IPS-18a (cell line): ENCODE results near the gene SEMA3A.

ENCODE experiments used
- H3K27ac ChIP-seq: one replicate; pipeline ENCODE4 v1.5.1; 2013; ENCODE audit warnings: low read length
- H3K27me3 ChIP-seq: one replicate; pipeline ENCODE4 v1.6.1; 2013; ENCODE audit warnings: mild to moderate bottlenecking, low read length; ENCODE audit not compliant: control insufficient read depth, insufficient read depth
- H3K36me3 ChIP-seq: one replicate; pipeline ENCODE4 v1.6.1; 2013; ENCODE audit warnings: low read depth, low read length; ENCODE audit not compliant: control insufficient read depth
- H3K4me1 ChIP-seq: one replicate; pipeline ENCODE4 v1.6.1; 2013; ENCODE audit warnings: low read depth, low read length; ENCODE audit not compliant: control insufficient read depth
- H3K4me3 ChIP-seq: one replicate; pipeline ENCODE4 v1.5.1; 2013; ENCODE audit warnings: low read length
- H3K9ac ChIP-seq: one replicate; pipeline ENCODE4 v1.6.1; 2013; ENCODE audit warnings: mild to moderate bottlenecking, low read length, moderate library complexity
- H3K9me3 ChIP-seq: one replicate; pipeline ENCODE4 v1.6.1; 2013; ENCODE audit warnings: low read depth, low read length; ENCODE audit not compliant: control insufficient read depth

SEMA3A gene

DNA sequence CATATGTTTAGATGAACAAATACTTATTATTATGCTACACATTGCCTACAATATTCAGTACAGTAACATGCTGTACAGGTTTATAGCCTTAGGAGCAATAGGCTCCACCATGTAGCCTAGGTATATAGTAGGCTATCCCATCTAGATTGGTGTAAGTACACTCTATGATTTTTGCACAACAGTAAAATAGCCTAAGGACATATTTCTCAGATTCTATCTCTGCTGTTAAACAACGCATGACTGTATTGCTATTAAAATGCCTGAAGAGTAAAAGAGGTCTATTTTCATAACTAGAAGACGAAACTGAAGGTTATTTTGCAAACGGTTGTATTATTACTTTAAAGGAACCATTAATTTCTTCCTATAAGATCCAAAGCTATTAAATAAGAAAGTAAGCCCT lies 88.3 kb downstream of the SEMA3A start:
- no peak overlapping the region for H3K9ac ChIP-seq
- no peaks in the 10 kb centered on the region for H3K27me3 ChIP-seq
- H3K4me3 ChIP-seq: no peak overlapping the region
- no peak overlapping the region for H3K27ac ChIP-seq
- H3K4me1 ChIP-seq: peaks cover 40% of the 10 kb centered on the region
- H3K9me3 ChIP-seq: no peaks in the 10 kb centered on the region
- H3K36me3 ChIP-seq: peaks cover 2% of the 10 kb centered on the region

DNA sequence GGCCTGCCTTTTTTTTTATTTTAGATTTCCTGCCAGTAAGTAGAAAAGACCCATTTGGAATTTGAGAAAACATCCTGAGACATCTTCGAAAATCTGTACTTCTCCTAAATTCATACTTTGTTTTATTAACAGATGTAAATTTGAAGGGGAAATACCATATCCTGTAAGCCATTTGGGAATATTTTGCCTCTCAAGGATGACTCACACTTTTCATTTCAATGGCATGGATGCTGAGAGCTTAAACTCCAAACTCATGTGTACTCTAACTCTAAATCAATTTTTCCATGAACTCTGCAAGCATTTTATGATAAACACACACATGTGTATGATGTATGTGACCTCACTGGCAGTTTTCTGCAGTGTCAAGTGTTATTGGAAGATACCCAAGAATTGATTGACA lies 89.0 kb downstream of the SEMA3A start:
- no peaks in the 10 kb centered on the region for H3K27me3 ChIP-seq
- no peak overlapping the region for H3K4me3 ChIP-seq
- H3K4me1 ChIP-seq: peaks cover 33% of the 10 kb centered on the region
- H3K27ac ChIP-seq: peak overlapping the region; percentile 32
- H3K9ac ChIP-seq: no peak overlapping the region
- H3K9me3 ChIP-seq: no peaks in the 10 kb centered on the region
- H3K36me3 ChIP-seq: peaks cover 2% of the 10 kb centered on the region

DNA sequence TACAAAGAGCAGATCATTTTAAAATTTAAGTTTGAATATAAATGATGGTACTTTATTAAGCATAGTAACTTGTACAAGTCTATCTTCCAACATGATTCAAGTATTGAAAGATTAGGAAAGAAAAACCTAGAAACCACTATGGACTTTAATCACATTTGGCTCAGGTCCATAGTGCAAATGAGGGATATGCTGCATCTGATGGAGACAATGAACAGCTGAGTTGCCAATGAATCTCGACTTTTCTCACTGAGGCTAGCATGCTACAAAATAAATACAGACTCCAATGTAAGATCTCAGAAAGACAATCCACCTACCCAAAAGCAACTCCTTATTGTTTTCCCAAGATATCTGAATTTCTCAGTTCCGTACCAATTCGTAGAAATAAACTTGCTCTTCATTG lies 89.8 kb downstream of the SEMA3A start:
- H3K27ac ChIP-seq: no peak overlapping the region
- H3K9me3 ChIP-seq: no peaks in the 10 kb centered on the region
- H3K9ac ChIP-seq: no peak overlapping the region
- H3K36me3 ChIP-seq: peaks cover 2% of the 10 kb centered on the region
- H3K4me1 ChIP-seq: peaks cover 27% of the 10 kb centered on the region
- no peak overlapping the region for H3K4me3 ChIP-seq
- no peaks in the 10 kb centered on the region for H3K27me3 ChIP-seq

DNA sequence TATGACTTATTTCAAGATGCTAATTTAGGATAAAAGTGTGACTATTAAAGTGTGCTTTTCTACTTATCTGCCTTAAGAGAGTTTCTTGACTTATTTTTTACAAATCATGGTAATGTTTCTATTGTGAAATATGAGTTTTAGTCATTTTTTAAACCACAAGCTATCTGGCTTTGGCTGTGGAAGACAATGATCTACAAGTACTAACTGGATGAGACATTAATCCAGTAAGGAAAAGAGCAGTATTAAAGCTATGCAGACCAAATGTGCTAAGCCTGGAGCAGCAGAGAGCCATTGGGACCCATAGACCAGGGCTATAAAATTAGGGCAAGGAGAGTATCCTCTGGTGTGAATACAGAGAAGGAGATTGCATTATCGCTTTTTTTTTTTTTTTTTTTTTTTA lies 92.4 kb downstream of the SEMA3A start:
- Histone ChIP-seq H3K4me1 (peaks cover 8% of the 10 kb centered on the region), H3K9me3 (no peaks in the 10 kb centered on the region), H3K9ac (no peak overlapping the region), H3K4me3 (no peak overlapping the region), H3K36me3 (peaks cover 2% of the 10 kb centered on the region), H3K27me3 (no peaks in the 10 kb centered on the region), H3K27ac (no peak overlapping the region)

DNA sequence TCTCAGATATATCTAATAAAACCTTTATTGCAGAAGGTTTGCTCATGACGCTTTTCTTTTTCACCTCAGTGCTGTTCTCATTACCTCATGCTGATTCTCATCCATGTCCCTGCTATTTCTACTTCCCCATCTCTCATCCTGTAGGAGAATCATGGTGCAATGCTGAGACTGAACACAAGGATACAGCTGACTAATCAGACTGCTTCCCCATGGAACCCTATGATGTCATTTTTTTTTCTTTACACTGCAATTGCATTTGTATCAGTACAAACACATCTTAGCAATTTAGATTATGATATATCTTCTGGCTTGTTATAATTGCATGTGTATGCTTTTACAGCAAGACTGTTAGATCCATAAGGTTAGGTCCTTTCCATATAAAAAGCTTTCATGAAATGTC lies 93.7 kb downstream of the SEMA3A start:
- Histone ChIP-seq H3K9me3 (no peaks in the 10 kb centered on the region), H3K4me1 (peaks cover 5% of the 10 kb centered on the region), H3K27me3 (no peaks in the 10 kb centered on the region), H3K27ac (no peak overlapping the region), H3K9ac (no peak overlapping the region), H3K36me3 (peaks cover 2% of the 10 kb centered on the region), H3K4me3 (no peak overlapping the region)

DNA sequence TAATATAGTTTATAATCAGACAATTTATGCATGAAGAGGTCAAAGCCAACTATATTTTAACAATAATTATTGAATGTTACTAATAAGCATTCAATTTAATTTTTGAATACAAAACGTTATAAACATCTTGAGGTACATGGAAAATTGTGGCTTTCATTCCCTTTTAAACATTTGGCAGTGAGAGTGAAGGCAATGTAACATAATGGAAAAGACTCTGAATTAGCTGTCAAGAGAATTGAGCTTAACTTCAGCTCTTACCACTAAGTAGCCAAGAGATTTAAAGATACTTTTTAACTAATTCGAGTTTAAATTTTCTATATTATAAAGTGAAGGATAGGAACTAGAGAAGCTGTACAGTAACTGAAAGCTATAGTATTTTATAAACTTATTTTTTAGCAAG lies 98.6 kb downstream of the SEMA3A start:
- H3K27ac ChIP-seq: no peak overlapping the region
- no peak overlapping the region for H3K4me3 ChIP-seq
- H3K27me3 ChIP-seq: no peaks in the 10 kb centered on the region
- H3K4me1 ChIP-seq: peaks cover 5% of the 10 kb centered on the region
- no peaks in the 10 kb centered on the region for H3K36me3 ChIP-seq
- H3K9me3 ChIP-seq: no peaks in the 10 kb centered on the region
- no peak overlapping the region for H3K9ac ChIP-seq

DNA sequence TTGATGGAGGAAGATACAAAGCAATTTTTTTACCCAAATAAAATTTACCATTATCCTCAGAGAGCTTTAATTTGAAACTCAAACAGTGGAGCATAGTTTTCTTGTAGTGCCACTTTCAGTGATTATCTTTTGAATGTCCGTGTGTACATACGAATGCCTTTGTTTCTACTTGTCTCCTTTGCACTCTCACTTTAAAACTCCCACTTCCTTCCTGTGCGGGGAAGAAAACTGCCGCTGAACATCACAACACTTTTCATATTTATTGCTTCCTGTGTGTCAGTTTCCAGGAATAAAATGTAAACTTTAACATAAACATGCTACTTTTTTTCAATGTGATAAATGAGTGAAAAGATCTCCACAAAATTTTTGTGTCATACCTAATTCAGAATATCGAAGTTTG lies 102.4 kb downstream of the SEMA3A start:
- Histone ChIP-seq H3K4me1 (peaks cover 15% of the 10 kb centered on the region), H3K9ac (no peak overlapping the region), H3K27ac (no peak overlapping the region), H3K36me3 (no peaks in the 10 kb centered on the region), H3K9me3 (no peaks in the 10 kb centered on the region), H3K27me3 (no peaks in the 10 kb centered on the region), H3K4me3 (no peak overlapping the region)

DNA sequence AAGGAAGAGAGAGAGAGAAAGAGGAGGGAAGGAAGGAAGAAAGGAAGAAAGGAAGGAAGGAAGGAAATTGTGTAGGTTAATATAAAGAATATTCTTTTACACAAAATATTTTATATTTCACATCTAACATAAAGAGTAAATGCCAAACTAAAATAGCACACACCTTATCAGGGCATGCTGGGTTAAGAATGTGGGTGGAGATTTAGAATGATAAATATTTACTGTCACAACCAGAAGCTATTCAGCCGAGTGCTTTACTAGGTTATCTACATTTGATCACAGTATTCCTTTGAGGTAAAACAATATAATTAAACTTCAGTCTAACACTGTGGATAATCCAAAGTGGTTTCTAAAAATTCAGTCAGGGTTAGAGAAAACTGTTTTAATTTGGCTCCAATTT lies 103.3 kb downstream of the SEMA3A start:
- Histone ChIP-seq H3K9me3 (no peaks in the 10 kb centered on the region), H3K4me3 (no peak overlapping the region), H3K36me3 (no peaks in the 10 kb centered on the region), H3K9ac (no peak overlapping the region), H3K27me3 (no peaks in the 10 kb centered on the region), H3K27ac (no peak overlapping the region), H3K4me1 (peaks cover 15% of the 10 kb centered on the region)

DNA sequence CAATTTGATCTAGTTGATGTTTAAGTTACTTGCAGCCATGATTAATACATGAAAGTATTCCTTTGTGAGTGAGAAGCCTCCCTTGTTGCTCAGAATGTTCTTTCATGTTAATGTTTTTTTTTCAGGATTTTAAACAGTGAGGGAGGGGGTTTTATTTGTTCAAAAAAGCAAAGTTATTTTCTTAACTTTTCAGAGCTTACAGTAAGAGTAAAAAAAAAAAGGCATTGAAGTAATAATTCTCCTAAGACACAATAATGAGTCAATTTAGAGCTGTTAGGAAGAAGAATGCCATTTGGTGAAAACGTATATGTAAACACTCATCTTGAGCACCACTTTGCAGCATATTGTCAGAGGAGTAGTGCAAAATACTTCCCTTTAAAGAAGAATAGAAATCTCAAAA lies 105.8 kb downstream of the SEMA3A start:
- Histone ChIP-seq H3K4me3 (no peak overlapping the region), H3K9ac (no peak overlapping the region), H3K27me3 (no peaks in the 10 kb centered on the region), H3K36me3 (no peaks in the 10 kb centered on the region), H3K27ac (peak overlapping the region; percentile 27), H3K4me1 (peaks cover 18% of the 10 kb centered on the region), H3K9me3 (no peaks in the 10 kb centered on the region)

DNA sequence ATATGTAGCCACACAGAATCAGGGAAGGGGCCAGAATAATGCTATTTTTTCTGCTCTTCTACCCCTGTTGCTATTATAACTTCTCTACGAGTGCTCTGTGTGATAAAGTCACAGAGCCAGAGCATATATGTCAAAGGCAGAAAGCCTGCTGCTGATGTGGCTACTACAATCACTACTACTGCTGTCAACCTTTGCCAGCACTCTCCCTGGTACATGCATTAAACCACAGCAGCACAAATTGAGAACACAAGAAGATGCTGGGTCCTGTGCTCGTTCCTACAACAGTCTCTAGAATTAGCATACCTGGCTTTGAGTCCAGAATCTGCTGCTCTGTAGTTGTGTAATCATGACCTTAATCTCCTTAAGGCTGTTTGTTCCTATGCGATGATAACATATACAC lies 108.6 kb downstream of the SEMA3A start:
- H3K4me3 ChIP-seq: no peak overlapping the region
- H3K9me3 ChIP-seq: no peaks in the 10 kb centered on the region
- H3K27me3 ChIP-seq: no peaks in the 10 kb centered on the region
- peaks cover 13% of the 10 kb centered on the region for H3K4me1 ChIP-seq
- no peak overlapping the region for H3K9ac ChIP-seq
- H3K27ac ChIP-seq: no peak overlapping the region
- H3K36me3 ChIP-seq: no peaks in the 10 kb centered on the region

DNA sequence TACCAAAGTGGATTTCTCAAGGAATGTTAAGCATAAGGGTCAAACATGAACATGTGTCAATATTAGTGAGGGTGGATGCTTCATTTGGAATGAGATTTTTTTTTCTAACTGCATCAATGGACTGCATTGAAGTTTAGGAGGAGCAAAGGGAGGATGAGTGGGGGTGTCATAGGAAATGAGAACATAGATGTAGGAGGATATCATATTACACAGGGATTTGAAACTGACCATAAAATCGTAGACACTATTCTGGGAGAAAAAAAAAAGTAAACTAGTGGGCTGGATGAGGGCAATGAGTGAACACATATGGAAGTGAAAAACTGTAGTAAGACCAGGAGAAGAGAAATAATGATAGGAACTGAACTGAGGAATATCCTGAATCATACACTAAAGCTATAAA lies 109.4 kb downstream of the SEMA3A start:
- H3K36me3 ChIP-seq: no peaks in the 10 kb centered on the region
- H3K9me3 ChIP-seq: no peaks in the 10 kb centered on the region
- H3K9ac ChIP-seq: no peak overlapping the region
- H3K4me3 ChIP-seq: no peak overlapping the region
- no peaks in the 10 kb centered on the region for H3K27me3 ChIP-seq
- peaks cover 13% of the 10 kb centered on the region for H3K4me1 ChIP-seq
- no peak overlapping the region for H3K27ac ChIP-seq

DNA sequence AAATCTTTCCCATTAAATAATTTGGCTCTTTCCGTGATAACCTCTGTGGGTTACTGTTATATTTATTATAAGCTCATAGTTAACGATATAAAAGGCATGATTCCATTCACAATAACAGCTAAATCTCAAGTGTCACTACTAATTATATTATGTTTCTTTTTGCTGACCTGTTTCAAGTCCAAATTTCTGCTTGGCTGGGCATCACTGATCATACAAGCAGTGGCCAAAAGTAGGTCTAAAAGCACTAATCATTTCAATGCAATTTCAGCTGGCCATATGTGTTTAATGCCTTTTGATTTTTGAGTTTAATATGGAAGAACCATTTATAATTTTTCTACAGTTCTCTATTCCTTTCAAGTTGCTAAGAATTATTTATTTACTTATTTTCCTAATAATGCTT lies 110.7 kb downstream of the SEMA3A start:
- Histone ChIP-seq H3K9ac (no peak overlapping the region), H3K27me3 (no peaks in the 10 kb centered on the region), H3K27ac (no peak overlapping the region)

More for the DNA sequence above, 110.7 kb downstream of the SEMA3A start:
- Histone ChIP-seq H3K36me3 (no peaks in the 10 kb centered on the region), H3K4me3 (no peak overlapping the region), H3K9me3 (no peaks in the 10 kb centered on the region), H3K4me1 (peaks cover 7% of the 10 kb centered on the region)
